Activated CD8-positive, alpha-beta T cell treated with anti-CD3 and anti-CD28 coated beads for 36 hours (primary cell): ENCODE results near the gene LRRC19. TPM values are rescaled to one million over a fixed set of nuclear protein-coding genes. Genes with fewer than 3 reads are reported as not detected.

Experiments used
- ATAC-seq: fragments of 200-7000 bp; cut with Tn5 transposase; one replicate; pipeline ENCODE4 v1.10.0; 2021; ENCODE audit warnings: mild to moderate bottlenecking, moderate library complexity
- CTCF ChIA-PET: fragments of 350-600 bp; sonication (Branson Sonifier 250); formaldehyde crosslinking; loops from one replicate; lab custom pipeline; 2021; ENCODE audit warnings: antibody characterized with exemption; lab: Charles Lee
- POLR2A ChIA-PET: fragments of 350-600 bp; sonication (Branson Sonifier 250); formaldehyde crosslinking; loops from one replicate; lab custom pipeline; 2021; ENCODE audit warnings: antibody characterized with exemption; lab: Charles Lee
- DNase-seq: peaks from one replicate; pipeline ENCODE4 v3.0.0-alpha.2; 2020
- H3K27ac Mint-ChIP-seq: one replicate; pipeline ENCODE4 v1.8.0; 2021; ENCODE audit warnings: mild to moderate bottlenecking, mixed read lengths
- H3K27me3 Mint-ChIP-seq: one replicate; pipeline ENCODE4 v1.8.0; 2021; ENCODE audit warnings: mixed read lengths
- H3K36me3 Mint-ChIP-seq: one replicate; pipeline ENCODE4 v1.8.0; 2021; ENCODE audit warnings: low read depth, mixed read lengths
- H3K4me1 Mint-ChIP-seq: one replicate; pipeline ENCODE4 v1.8.0; 2021; ENCODE audit warnings: low read depth, mixed read lengths
- H3K4me3 Mint-ChIP-seq: one replicate; pipeline ENCODE4 v1.8.0; 2021; ENCODE audit warnings: mild to moderate bottlenecking, moderate library complexity, mixed read lengths
- H3K9me3 Mint-ChIP-seq: one replicate; pipeline ENCODE4 v1.8.0; 2021; ENCODE audit warnings: mixed read lengths
- CTCF ChIP-seq: fragments of 200-600 bp; IDR thresholded peaks from one replicate; pipeline ENCODE4 v1.8.0; 2022; ENCODE audit warnings: antibody characterized with exemption, mild to moderate bottlenecking
- intact Hi-C: fragments of 100-400 bp; cut with micrococcal nuclease; formaldehyde crosslinking; loops from one replicate; pipeline ENCODE4 v1.10.0; 2022
- total RNA-seq, 2 experiments: library from RNA; stranded (reverse); gene quantifications; one replicate each; pipeline ENCODE4 v1.2.3, GENCODE V29; 2021

The LRRC19 gene
- total RNA-seq, 2 experiments from 2014 or later, result not detected

GRCh38 chr9:26954050-26954508 is 51.4 kb downstream of the LRRC19 start:
- ChIA-PET POLR2A (interaction anchor here (3.5 kb wide), 1 partner anchor 12 kb away, joined by 11 read pairs; no protein-coding TSS in a partner anchor), CTCF (no interaction called here)
- Mint-ChIP-seq H3K4me3 (peak overlapping the region; percentile 13), H3K9me3 (no peaks in the 10 kb centered on the region), H3K4me1 (peaks cover 31% of the 10 kb centered on the region), H3K27me3 (peaks cover 4% of the 10 kb centered on the region), H3K27ac (peak overlapping the region; percentile 70), H3K36me3 (no peaks in the 10 kb centered on the region)
- ATAC-seq, result peak; percentile 50
- no peak for TF ChIP-seq CTCF
- DNase-seq, result peak; percentile 36
- intact Hi-C loops, result no loop called here

- no peak overlapping the region for H3K4me3 Mint-ChIP-seq
- H3K4me1 Mint-ChIP-seq, result peaks cover 26% of the 10 kb centered on the region
- POLR2A ChIA-PET, result no interaction called here
- DNase-seq, result no peak
- H3K27me3 Mint-ChIP-seq, result peaks cover 4% of the 10 kb centered on the region
- peaks cover 2% of the 10 kb centered on the region for H3K36me3 Mint-ChIP-seq
- H3K27ac Mint-ChIP-seq, result no peak overlapping the region
- CTCF ChIA-PET, result no interaction called here
- ATAC-seq, result no peak
- intact Hi-C loops, result no loop called here
- TF ChIP-seq CTCF, result no peak
- H3K9me3 Mint-ChIP-seq, result no peaks in the 10 kb centered on the region
Measured at GRCh38 chr9:26951794-26952193, 53.7 kb downstream of the LRRC19 start.

- intact Hi-C loops, result no loop called here
- H3K4me3 Mint-ChIP-seq, result no peak overlapping the region
- POLR2A ChIA-PET, result interaction anchor here (0.7 kb wide), 1 partner anchor 622 kb away, joined by 3 read pairs; no protein-coding TSS in a partner anchor
- CTCF ChIA-PET, result no interaction called here
- H3K9me3 Mint-ChIP-seq, result no peaks in the 10 kb centered on the region
- ATAC-seq (no peak), DNase-seq (no peak)
- peaks cover 28% of the 10 kb centered on the region for H3K4me1 Mint-ChIP-seq
- peaks cover 4% of the 10 kb centered on the region for H3K27me3 Mint-ChIP-seq
- peaks cover 9% of the 10 kb centered on the region for H3K36me3 Mint-ChIP-seq
- H3K27ac Mint-ChIP-seq, result no peak overlapping the region
- TF ChIP-seq CTCF, result no peak
Measured at GRCh38 chr9:26950521-26950920, 55.0 kb downstream of the LRRC19 start.

- ChIA-PET CTCF (no interaction called here), POLR2A (interaction anchor here (0.7 kb wide), 1 partner anchor 623 kb away, joined by 3 read pairs; no protein-coding TSS in a partner anchor)
- TF ChIP-seq CTCF, result no peak
- Mint-ChIP-seq H3K27ac (no peak overlapping the region), H3K27me3 (peaks cover 4% of the 10 kb centered on the region), H3K4me1 (peaks cover 25% of the 10 kb centered on the region), H3K4me3 (no peak overlapping the region), H3K9me3 (no peaks in the 10 kb centered on the region), H3K36me3 (peaks cover 9% of the 10 kb centered on the region)
- ATAC-seq (no peak), DNase-seq (no peak)
- intact Hi-C loops, result no loop called here
Measured at GRCh38 chr9:26949637-26950069, 55.8 kb downstream of the LRRC19 start.

- Mint-ChIP-seq H3K27me3 (peaks cover 4% of the 10 kb centered on the region), H3K9me3 (no peaks in the 10 kb centered on the region), H3K27ac (peak overlapping the region; percentile 99), H3K4me1 (peaks cover 33% of the 10 kb centered on the region), H3K4me3 (peak overlapping the region; percentile 76), H3K36me3 (peaks cover 22% of the 10 kb centered on the region)
- DNase-seq (peak; percentile 81), ATAC-seq (peak; percentile 20)
- intact Hi-C loops, result no loop called here
- TF ChIP-seq CTCF, result no peak
- CTCF ChIA-PET, result interaction anchor here (1.4 to 1.9 kb wide), 2 partner anchors 8 to 56 kb away, joined by 5 to 9 read pairs; partner anchors contain the start of genes CAAP1 and IFT74
- POLR2A ChIA-PET, result interaction anchor here (1.1 to 2.2 kb wide), 5 partner anchors 8 to 55 kb away, joined by 3 to 15 read pairs (median 8); partner anchors contain the start of genes CAAP1 and IFT74
Measured at GRCh38 chr9:26947736-26948135, 57.7 kb downstream of the LRRC19 start.
